HEK293 (cell line): ENCODE measurements around the gene TUBGCP3.
A peak's percentile ranks its signal among the peaks of the same experiment; 100 is the strongest.
"Not testable (repeated sequence)": the region's sequence is repeated elsewhere in the genome, so short reads cannot be mapped to it uniquely, and the experiment has no call there.

ENCODE experiments used
- CTCF ChIA-PET: fragments of 350-600 bp; formaldehyde crosslinking; extraction: SDS; loops from one replicate; lab custom pipeline; 2021; ENCODE audit warnings: antibody characterized with exemption; lab: Yijun Ruan, JAX
- POLR2A ChIA-PET: fragments of 300-600 bp; formaldehyde crosslinking; extraction: SDS; loops from one replicate; lab custom pipeline; 2020; ENCODE audit warnings: antibody characterized with exemption, inconsistent platforms; lab: Yijun Ruan, JAX
- H3K27ac ChIP-seq: fragments of 200-500 bp; sonication (Bioruptor generic); 2 replicates; pipeline ENCODE4 v1.5.1; 2014; ENCODE audit warnings: low read depth, low read length, control low read depth, inconsistent platforms; ENCODE audit errors: extremely low read depth
- H3K36me3 ChIP-seq, 2 experiments: fragments of 200-500 bp in 1 of 2; sonication (Bioruptor generic) in 1 of 2; 1 replicate in 1 of 2; 2 replicates in 1 of 2; pipeline ENCODE4 v1.5.1; 2014 to 2017; ENCODE audit warnings: inconsistent platforms in 2 of 2, low read length in 2 of 2; ENCODE audit not compliant: control insufficient read depth in 2 of 2, insufficient read depth in 1 of 2
- H3K4me1 ChIP-seq: fragments of 200-500 bp; sonication (Bioruptor generic); 2 replicates; pipeline ENCODE4 v1.5.1; 2014; ENCODE audit warnings: mild to moderate bottlenecking, low read length, inconsistent platforms; ENCODE audit not compliant: control insufficient read depth, insufficient read depth
- H3K4me3 ChIP-seq: 2 replicates; pipeline ENCODE4 v1.5.1; 2011; ENCODE audit warnings: low read depth, mild to moderate bottlenecking, control low read depth, low read length, moderate library complexity
- H3K9me3 ChIP-seq: fragments of 200-500 bp; sonication (Bioruptor generic); 2 replicates; pipeline ENCODE4 v1.5.1; 2014; ENCODE audit warnings: low read depth, low read length, inconsistent platforms; ENCODE audit not compliant: control insufficient read depth, insufficient read depth
- BCL11A ChIP-seq: fragments of 450-650 bp; formaldehyde crosslinking; IDR thresholded peaks from 2 replicates; pipeline ENCODE4 v1.5.1; 2016; ENCODE audit warnings: low read depth, missing biosample characterization, missing genetic modification characterization
- HOXC10 ChIP-seq: sonication (generic); formaldehyde crosslinking; IDR thresholded peaks from 2 replicates; pipeline ENCODE4 v1.8.1; 2023; ENCODE audit warnings: mild to moderate bottlenecking, missing genetic modification reagents
- REPIN1 ChIP-seq: fragments of 450-650 bp; formaldehyde crosslinking; IDR thresholded peaks from 2 replicates; pipeline ENCODE4 v1.5.1; 2017; ENCODE audit warnings: missing biosample characterization, missing genetic modification characterization, low read depth
- SP7 ChIP-seq: fragments of 450-650 bp; formaldehyde crosslinking; IDR thresholded peaks from 2 replicates; pipeline ENCODE4 v1.5.1; 2016; ENCODE audit warnings: missing biosample characterization, missing genetic modification characterization
- YY1 ChIP-seq: fragments of 450-650 bp; formaldehyde crosslinking; IDR thresholded peaks from 2 replicates; pipeline ENCODE4 v1.5.1; 2018; ENCODE audit warnings: missing biosample characterization, missing genetic modification characterization
- ZBTB10 ChIP-seq: fragments of 450-650 bp; formaldehyde crosslinking; IDR thresholded peaks from 2 replicates; pipeline ENCODE4 v1.5.1; 2016; ENCODE audit warnings: missing biosample characterization, missing genetic modification characterization
- ZNF169 ChIP-seq: fragments of 450-650 bp; formaldehyde crosslinking; IDR thresholded peaks from 2 replicates; pipeline ENCODE4 v1.5.1; 2016; ENCODE audit warnings: missing biosample characterization, missing genetic modification characterization
- ZNF211 ChIP-seq: fragments of 450-650 bp; formaldehyde crosslinking; IDR thresholded peaks from 2 replicates; pipeline ENCODE4 v1.5.1; 2016; ENCODE audit warnings: low read depth, missing biosample characterization, missing genetic modification characterization
- ZNF223 ChIP-seq: fragments of 450-650 bp; formaldehyde crosslinking; IDR thresholded peaks from 2 replicates; pipeline ENCODE4 v1.5.1; 2016; ENCODE audit warnings: missing biosample characterization, missing genetic modification characterization
- ZNF274 ChIP-seq, 2 experiments: fragments of 200-500 bp in 1 of 2; fragments of 450-650 bp in 1 of 2; sonication (Bioruptor generic) in 1 of 2; formaldehyde crosslinking in 1 of 2; IDR thresholded peaks; 2 replicates each; pipeline versions ENCODE4 v1.5.1 to v1.6.1; 2014 to 2016; ENCODE audit warnings: borderline replicate concordance in 1 of 2, inconsistent platforms in 1 of 2, low read length in 1 of 2, missing biosample characterization in 1 of 2, missing genetic modification characterization in 1 of 2
- ZNF324 ChIP-seq: fragments of 450-650 bp; formaldehyde crosslinking; IDR thresholded peaks from 2 replicates; pipeline ENCODE4 v1.5.1; 2016; ENCODE audit warnings: missing biosample characterization, missing genetic modification characterization
- ZNF341 ChIP-seq: fragments of 450-650 bp; formaldehyde crosslinking; IDR thresholded peaks from 2 replicates; pipeline ENCODE4; 2016; ENCODE audit warnings: low read depth, missing biosample characterization, missing genetic modification characterization
- ZNF350 ChIP-seq: fragments of 450-650 bp; formaldehyde crosslinking; IDR thresholded peaks from 2 replicates; pipeline ENCODE4 v1.5.0; 2017; ENCODE audit warnings: missing biosample characterization, mild to moderate bottlenecking, missing genetic modification characterization
- ZNF37A ChIP-seq: fragments of 450-650 bp; IDR thresholded peaks from 2 replicates; pipeline ENCODE4 v1.5.1; 2018; ENCODE audit warnings: missing biosample characterization, missing genetic modification characterization
- ZNF514 ChIP-seq: fragments of 450-650 bp; formaldehyde crosslinking; IDR thresholded peaks from 2 replicates; pipeline ENCODE4 v1.5.1; 2016; ENCODE audit warnings: missing biosample characterization, missing genetic modification characterization
- ZNF529 ChIP-seq: fragments of 450-650 bp; formaldehyde crosslinking; IDR thresholded peaks from 2 replicates; pipeline ENCODE4 v1.5.1; 2017; ENCODE audit warnings: missing genetic modification characterization, missing biosample characterization; ENCODE audit not compliant: insufficient replicate concordance
- ZNF544 ChIP-seq: fragments of 450-650 bp; formaldehyde crosslinking; IDR thresholded peaks from 2 replicates; pipeline ENCODE4 v1.5.0; 2017; ENCODE audit warnings: missing biosample characterization, missing genetic modification characterization
- ZNF555 ChIP-seq: fragments of 450-650 bp; formaldehyde crosslinking; conservative IDR thresholded peaks from 2 replicates; pipeline ENCODE4 v1.5.1; 2017; ENCODE audit warnings: missing biosample characterization, mild to moderate bottlenecking, missing genetic modification characterization, inconsistent platforms
- ZSCAN4 ChIP-seq: fragments of 450-650 bp; formaldehyde crosslinking; IDR thresholded peaks from 2 replicates; pipeline ENCODE4 v1.5.1; 2017; ENCODE audit warnings: missing biosample characterization, missing genetic modification characterization
- TF ChIP-seq, protein P1 (sequence below): fragments of 450-650 bp; formaldehyde crosslinking; IDR thresholded peaks from 2 replicates; pipeline ENCODE4 v1.5.1; 2016; ENCODE audit warnings: missing biosample characterization, missing genetic modification characterization, low read depth
- TF ChIP-seq, protein P2 (sequence below): fragments of 450-650 bp; formaldehyde crosslinking; IDR thresholded peaks from 2 replicates; pipeline ENCODE4 v1.5.1; 2017; ENCODE audit warnings: missing biosample characterization, missing genetic modification characterization

Gene TUBGCP3

DNA sequence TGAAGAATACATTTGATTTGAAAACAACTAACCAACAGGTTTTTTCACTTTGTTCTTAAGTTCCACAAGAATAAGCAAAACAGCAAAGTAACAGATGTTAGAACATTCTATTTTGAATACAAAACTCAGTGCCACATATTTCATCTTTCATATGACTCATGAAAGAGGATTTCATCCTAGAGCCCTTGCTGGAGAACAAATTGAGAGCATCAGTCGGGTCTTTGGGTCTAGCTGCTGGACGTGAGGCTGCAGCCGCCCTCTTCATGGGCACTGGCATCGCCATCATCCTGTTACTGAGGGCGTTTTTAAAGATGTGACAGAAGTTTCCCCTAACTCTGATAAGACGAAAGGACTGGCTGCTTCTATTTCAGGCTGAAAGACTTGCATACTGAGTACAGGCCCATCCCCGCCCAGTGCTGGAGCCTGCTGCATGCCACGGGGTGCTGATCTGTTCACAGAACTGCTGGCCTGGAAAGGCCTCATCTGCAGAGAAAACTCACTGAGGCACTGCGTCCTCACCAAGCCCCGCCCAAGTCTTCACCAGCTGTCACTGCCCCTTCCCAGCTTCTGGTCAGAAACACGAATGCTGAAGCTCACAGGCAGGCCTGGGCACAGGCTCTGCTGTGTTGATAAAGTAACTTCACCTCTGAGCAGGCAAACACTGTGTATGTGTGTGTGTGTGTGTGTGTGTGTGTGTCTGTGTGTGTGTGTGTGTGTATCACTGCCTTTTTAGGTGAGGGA lies 101.4 kb downstream of the TUBGCP3 start:
- H3K4me1 ChIP-seq, result no peaks in the 10 kb centered on the region
- ChIA-PET CTCF (no interaction called here), POLR2A (no interaction called here)
- peak; percentile 59 for TF ChIP-seq ZSCAN4
- TF ChIP-seq ZNF223 (tag by site-specific recombination), result no peak
- TF ChIP-seq ZBTB10 (tag by site-specific recombination), result no peak
- H3K4me3 ChIP-seq, result no peak overlapping the region
- H3K27ac ChIP-seq, result no peak overlapping the region
- no peaks in the 10 kb centered on the region for H3K9me3 ChIP-seq
- H3K36me3 ChIP-seq, result peaks cover 0 to 14% of the 10 kb centered on the region in 2 experiments; a peak in 1 of 3 replicates

DNA sequence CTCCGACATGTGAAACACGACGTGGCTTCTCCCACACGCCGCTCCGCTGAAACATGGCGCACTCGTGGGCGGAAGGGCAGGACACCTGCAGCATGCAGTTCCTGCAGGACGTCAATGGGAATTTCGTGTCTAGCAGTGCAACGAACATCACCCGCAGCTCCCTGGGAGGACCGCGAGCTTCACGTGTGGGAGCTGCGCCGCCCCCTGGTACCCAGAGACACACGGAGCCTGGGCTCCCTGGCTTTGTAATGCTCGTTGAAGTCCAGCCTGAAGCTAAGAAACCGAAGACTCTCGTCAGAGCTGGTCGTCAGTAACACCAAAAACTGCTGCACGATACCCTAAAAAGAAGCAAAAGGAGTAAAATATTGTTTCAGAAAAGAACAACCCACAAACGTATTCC lies 102.1 kb downstream of the TUBGCP3 start:
- CTCF ChIA-PET, result interaction anchor here (0.6 kb wide), 1 partner anchor 1011 kb away, joined by 3 read pairs; no protein-coding TSS in a partner anchor
- H3K4me3 ChIP-seq, H3K27ac ChIP-seq, POLR2A ChIA-PET, H3K4me1 ChIP-seq, H3K9me3 ChIP-seq: not testable (repeated sequence)
- H3K36me3 ChIP-seq, result peaks cover 0 to 14% of the 10 kb centered on the region in 2 experiments; a peak in 1 of 3 replicates

- POLR2A ChIA-PET, result no interaction called here
- H3K4me3 ChIP-seq, result no peak overlapping the region
- TF ChIP-seq ZNF37A (tag by site-specific recombination) (no peak), HOXC10 (CRISPR knock-in tag) (no peak), YY1 (tag by site-specific recombination) (no peak), ZNF324 (tag by site-specific recombination) (no peak), ZNF514 (no peak), ZNF529 (no peak), ZNF544 (no peak)
- TF ChIP-seq, protein P1, sequence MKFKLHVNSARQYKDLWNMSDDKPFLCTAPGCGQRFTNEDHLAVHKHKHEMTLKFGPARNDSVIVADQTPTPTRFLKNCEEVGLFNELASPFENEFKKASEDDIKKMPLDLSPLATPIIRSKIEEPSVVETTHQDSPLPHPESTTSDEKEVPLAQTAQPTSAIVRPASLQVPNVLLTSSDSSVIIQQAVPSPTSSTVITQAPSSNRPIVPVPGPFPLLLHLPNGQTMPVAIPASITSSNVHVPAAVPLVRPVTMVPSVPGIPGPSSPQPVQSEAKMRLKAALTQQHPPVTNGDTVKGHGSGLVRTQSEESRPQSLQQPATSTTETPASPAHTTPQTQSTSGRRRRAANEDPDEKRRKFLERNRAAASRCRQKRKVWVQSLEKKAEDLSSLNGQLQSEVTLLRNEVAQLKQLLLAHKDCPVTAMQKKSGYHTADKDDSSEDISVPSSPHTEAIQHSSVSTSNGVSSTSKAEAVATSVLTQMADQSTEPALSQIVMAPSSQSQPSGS, result no peak
- TF ChIP-seq, all 188 proteins: peak for 0
- peaks cover 0 to 14% of the 10 kb centered on the region in 2 experiments; a peak in 1 of 3 replicates for H3K36me3 ChIP-seq
- CTCF ChIA-PET, result no interaction called here
- no peaks in the 10 kb centered on the region for H3K4me1 ChIP-seq
- no peak overlapping the region for H3K27ac ChIP-seq
- no peaks in the 10 kb centered on the region for H3K9me3 ChIP-seq
These were observed 104.7 kb downstream of the TUBGCP3 start for GRCh38 chr13:112483299-112483698.

GRCh38 chr13:112481458-112481857 lies 106.5 kb downstream of the TUBGCP3 start:
- Histone ChIP-seq H3K4me3 (no peak overlapping the region), H3K9me3 (no peaks in the 10 kb centered on the region), H3K4me1 (no peaks in the 10 kb centered on the region), H3K27ac (no peak overlapping the region), H3K36me3 (peaks cover 0 to 7% of the 10 kb centered on the region in 2 experiments; a peak in 1 of 3 replicates)
- ChIA-PET CTCF (no interaction called here), POLR2A (no interaction called here)
- TF ChIP-seq ZNF555 (tag by site-specific recombination) (no peak), ZNF341 (no peak), ZNF169 (tag by site-specific recombination) (no peak), ZNF211 (tag by site-specific recombination) (no peak), BCL11A (tag by site-specific recombination) (no peak), SP7 (tag by site-specific recombination) (no peak), REPIN1 (tag by site-specific recombination) (no peak), ZNF350 (tag by site-specific recombination) (no peak), ZNF274 (IDR thresholded peaks at IDR 0.05; ENCODE audit: low read length) (no peak), ZNF274 (tag by site-specific recombination; IDR thresholded peaks at IDR 0.05; ENCODE audit: borderline replicate concordance) (no peak)
- TF ChIP-seq, protein P2, sequence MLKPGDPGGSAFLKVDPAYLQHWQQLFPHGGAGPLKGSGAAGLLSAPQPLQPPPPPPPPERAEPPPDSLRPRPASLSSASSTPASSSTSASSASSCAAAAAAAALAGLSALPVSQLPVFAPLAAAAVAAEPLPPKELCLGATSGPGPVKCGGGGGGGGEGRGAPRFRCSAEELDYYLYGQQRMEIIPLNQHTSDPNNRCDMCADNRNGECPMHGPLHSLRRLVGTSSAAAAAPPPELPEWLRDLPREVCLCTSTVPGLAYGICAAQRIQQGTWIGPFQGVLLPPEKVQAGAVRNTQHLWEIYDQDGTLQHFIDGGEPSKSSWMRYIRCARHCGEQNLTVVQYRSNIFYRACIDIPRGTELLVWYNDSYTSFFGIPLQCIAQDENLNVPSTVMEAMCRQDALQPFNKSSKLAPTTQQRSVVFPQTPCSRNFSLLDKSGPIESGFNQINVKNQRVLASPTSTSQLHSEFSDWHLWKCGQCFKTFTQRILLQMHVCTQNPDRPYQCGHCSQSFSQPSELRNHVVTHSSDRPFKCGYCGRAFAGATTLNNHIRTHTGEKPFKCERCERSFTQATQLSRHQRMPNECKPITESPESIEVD (tag by site-specific recombination), result no peak
